Putamen (tissue), 1 donor: ENCODE results near the gene ATP6V1B1.

Source experiments
- DNase-seq: peaks from one replicate; pipeline ENCODE4 v3.0.0-alpha.2; 2016; ENCODE audit warnings: low spot score

Gene ATP6V1B1

DNA sequence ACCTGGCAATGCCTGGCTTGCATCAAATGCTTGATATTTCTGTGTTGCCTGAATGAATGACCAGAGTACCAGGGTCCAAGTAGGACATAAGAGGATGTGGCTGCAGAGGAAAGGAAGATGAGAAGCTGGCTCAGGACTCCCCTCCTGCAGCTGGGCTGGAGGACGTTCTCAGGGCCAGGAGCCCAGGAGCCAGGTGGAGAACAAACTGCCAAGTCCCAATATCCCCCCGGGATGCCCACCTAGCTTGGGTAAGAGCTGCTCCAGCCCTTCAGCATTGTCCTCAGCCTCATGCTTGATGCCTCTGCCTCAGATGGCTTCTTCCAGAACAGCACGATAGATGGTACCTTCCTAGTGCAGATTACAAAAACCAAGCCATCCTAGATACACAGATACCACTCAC, 8.6 kb upstream of the ATP6V1B1 start:
- DNase-seq, result no peak

DNA sequence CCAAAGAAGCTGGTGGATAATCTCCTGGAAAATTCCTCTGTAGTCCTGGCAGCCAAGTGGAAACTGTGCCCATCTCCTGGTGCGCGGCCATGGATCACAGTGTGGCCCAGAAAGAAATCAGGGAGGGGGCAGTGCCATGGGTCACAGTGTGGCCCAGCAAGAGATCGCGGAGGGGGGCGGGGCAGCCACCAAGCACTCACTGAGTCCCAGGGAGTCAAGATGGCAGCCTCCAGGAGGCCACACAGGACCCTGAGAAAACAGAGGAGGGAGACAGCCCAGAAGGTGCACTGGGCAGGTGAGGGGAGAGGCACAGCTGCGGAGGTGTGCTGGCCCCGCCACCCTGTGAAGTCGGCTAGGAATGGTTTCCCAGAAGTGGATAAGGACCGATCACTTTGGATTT, 8.1 kb upstream of the ATP6V1B1 start:
- no peak for DNase-seq

DNA sequence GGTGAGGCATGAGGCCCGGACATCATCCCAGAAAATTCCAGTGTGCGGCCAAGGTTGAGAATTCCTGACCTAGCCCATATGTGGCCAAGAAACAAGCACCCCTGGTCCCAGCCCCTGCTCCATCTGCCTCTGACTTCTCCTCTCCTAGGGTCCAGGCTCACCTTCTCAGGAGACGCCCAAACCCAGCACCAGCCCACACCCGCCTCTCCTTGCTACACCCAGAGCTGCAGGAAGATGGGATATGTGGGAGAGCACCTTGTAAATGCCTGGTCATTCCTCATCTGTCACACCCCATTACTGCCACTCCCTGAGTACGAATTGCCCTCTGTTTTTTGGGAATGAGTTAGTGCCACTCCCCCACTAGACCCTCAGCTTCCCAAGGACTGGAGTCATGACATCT, 7.3 kb upstream of the ATP6V1B1 start:
- DNase-seq, result no peak

DNA sequence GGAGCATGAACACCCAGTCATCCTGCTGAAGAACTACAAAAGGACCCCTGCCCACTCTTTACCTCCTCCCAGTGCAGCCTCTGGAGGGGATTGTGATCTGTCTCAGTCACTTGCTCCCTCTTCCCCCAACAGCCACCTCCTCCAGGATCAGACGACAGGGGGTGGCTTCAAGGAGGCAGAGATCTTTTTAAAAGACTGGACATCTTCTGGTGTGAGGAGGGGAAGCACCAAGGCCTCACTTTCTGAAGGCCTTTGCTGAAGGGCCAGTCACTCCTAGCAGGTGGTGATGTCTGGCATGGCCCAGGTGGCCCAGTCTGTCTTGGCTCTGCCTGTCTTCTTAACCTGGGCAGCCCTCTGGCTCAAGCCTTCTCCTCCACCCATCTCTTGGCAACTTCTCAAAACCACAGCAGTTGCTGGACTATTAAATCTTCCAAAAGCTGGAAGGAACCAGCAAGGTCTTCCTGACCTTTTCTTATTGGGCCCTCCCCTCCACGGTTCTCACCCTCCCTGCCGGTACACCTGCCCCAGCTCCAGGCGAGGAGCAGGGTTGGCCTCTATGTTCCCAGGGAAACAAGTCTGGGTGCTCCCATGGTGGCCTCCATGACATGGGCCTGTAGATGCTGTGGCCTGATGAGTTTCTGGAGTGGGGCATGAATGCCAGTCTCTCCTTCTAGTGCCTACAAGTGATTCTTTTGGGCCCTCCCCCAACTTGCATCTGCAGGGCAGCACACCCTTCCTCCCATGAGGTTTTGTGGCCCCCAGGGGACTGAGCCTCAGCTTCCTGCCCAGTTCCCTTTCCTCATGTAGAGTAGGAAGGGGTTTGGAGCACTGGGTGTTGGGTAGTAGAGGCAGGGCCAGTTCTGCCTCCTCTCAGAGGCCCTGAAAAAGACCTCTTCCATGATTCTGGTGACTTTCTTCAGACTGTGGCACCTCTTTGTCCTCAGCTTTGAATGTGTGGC, 5.0 kb upstream of the ATP6V1B1 start:
- DNase-seq, result no peak

DNA sequence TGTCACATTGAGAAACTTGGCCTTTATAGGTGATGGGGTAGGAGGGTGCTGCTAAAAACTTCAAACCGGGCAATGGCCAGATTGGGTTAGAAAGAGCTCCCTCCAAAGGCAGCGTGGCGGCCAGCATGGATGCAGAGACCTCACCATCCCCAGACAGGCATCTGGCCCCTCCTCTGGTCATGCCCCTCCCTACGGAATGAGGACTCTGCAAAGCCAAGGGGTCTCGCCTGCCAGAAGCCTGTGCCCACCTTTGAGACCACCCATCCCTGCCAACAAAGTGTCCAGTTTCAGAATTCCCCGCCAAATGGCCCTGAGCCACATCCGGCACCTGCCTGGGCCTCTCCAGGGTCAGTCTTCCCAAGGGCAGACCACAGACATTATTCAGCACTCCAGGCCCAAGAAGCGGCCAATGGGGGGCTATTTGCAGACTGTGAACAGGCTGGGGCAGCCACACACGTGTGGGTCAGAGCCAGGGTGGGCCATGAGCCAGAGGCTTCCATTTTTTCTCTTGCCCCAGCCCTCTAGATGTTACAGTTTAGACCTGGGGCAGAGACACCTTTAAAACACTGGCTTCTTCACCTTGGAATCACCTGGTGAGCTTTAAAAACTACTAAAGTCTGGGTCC, 4.2 kb upstream of the ATP6V1B1 start:
- no peak for DNase-seq

DNA sequence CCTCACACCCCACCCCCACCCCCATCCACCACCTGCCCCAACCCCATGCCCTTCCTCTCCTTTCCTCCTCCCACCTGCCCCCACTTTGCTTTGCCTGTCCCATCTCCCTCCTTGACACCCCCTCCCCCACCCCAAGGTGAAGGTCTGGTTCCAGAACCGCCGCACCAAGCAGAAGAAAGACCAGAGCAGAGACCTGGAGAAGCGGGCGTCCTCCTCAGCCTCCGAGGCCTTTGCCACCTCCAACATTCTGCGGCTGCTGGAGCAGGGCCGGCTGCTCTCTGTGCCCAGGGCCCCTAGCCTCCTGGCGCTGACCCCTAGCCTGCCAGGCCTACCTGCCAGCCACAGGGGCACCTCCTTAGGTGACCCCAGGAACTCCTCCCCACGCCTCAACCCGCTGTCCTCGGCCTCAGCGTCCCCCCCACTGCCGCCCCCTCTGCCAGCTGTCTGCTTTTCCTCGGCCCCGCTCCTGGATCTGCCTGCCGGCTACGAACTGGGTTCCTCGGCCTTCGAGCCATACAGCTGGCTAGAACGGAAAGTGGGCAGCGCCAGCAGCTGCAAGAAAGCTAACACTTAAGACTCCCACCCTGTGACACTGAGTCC, 3.0 kb upstream of the ATP6V1B1 start:
- no peak for DNase-seq

DNA sequence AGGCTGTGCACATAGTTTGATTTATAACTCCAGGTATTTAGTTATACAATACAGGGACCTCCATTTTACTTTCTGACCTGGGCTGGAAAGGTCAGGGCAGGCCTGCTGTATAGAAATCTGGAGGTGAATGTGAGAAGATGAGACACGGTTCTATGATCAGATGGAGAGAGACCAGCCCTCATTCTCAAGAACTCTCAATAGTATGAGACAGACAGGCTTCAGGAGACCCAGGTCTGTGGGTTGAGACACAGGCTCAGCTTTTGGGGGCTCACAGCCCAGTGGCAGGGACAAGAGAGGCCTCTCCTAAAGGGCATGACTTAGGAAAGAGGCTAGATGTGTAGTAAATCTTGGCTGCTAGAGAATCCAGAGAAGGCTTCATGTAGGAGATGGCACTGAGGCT, 719 bp upstream of the ATP6V1B1 start:
- DNase-seq, result no peak

DNA sequence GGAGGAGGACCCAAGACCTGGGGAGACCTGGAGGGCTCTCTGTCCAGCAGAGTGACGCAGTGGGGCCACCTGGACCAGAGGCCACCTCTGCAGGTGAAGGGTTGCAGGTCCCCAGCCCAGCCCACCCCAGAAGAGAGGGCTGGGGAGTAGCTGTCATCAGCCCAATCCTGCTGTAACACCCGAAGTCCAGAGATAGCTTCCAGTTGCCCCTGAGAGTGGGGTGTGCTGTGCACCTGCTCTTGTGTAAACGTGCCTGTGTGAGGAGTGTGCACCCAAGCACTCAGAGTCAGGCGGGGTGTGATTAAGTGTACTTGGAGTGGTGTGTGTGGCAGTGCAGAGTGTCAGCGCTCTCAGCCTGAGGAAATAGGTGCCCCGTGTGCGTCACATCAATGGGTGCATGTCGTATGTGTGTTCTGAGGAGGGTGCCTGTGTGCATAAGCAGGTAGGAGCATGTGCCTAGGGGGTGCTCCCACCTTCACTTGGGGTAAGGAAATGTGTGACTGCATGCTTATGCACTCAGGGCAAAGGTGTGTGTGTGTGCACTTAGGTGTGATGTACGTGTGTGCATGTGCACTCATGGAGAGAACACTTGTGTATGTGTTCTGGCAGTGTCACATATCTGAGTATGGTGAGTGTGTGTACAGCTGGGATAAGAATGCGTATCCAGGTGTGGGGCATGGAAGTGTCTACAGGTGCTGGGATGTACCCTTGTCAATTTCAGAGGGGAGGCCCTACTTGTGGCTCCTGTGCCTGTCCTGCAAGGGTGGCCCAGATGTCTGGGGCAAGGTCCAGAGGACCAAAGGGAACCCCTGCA, 672 bp downstream of the ATP6V1B1 start:
- DNase-seq, result no peak

DNA sequence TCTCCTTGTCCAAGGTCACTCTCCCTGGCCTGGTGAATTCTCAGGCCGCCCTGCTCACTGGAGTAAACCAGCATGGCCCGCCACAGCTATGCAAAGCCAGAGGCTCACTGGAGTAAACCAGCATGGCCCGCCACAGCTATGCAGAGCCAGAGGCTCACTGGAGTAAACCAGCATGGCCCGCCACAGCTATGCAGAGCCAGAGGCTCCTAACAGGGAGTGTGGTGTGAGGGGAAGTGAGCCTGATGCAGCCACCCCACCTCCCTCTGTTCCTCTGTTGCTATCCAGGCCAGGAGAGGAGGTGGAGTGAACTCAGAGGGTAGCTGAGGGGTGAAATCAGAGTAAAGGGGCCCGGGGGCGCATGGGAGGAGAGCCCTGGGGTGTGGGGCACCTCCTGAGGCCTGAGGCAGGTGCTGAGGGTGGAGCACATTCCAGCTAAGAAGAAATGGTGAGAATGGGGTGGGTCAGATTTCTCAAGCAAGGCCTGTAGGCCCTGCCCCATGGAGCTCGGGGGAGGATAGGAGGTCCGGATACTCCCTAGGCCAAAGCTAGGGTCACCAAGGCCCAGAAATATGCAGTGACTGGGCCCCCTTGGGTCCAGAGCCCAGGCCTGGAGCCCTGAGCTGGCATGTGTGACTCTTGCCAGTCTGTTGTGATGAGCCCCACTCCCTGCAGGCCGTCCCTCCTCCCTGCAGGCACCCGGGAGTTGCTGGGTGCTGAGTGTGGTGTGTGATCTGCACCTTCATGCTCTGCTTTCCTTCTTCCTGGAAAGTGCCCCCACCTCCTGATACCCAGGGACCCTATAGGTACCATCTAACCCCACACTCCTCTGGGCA, 1.5 kb downstream of the ATP6V1B1 start:
- DNase-seq, result no peak

DNA sequence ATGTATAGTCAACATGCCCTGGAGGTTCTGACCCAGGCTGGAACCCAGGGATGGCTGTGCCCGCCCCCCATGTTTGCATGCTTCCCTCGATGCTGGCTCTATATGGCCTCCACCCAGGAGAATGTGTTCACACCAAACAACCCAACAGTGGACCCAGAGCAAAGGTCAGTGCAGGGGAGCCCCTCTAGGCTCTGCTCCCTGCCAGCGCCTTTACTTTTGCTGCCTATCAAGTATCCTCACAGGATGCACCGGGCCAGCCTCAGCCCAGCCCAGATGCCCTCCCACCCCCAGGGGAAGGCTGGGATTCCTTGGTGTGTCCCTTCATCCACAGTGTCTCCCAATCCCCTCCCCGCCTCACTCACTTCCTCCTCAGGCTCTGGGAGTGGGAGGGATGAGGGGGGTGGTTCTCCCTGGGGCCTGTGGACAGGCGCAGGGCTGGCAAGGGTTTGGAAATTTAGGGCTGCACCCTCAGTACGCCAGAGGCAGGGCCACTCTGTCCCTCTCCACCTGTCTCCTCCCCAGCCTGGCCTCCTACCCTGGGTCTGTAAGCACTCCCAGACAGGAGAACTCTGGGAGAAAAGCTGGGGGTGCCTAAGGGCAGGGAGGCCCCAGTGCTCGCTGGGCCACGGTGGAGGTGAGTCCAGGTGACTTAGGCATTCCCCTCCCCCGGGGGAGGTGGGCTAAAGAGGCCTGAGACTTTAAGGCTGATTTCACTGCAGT, 2.3 kb downstream of the ATP6V1B1 start:
- no peak for DNase-seq

DNA sequence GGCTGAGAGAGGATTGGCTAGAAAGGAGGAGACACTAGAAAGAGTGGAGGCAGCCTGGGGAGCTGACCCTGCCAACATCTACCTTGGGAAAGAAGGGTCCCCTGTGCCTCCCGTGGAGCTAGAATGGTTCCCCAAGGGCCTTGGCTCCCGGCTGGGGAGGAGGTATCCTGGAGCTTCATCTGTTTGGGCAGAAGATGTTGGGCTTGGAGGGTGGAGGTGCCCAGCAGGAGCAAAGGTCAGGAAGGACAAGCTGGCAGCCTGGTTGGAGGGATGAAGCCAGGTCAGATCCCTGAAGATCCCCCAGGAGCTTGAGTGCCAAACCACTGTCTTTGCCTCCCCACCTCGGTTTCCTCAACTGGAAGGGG, 2.9 kb downstream of the ATP6V1B1 start:
- DNase-seq, result no peak

DNA sequence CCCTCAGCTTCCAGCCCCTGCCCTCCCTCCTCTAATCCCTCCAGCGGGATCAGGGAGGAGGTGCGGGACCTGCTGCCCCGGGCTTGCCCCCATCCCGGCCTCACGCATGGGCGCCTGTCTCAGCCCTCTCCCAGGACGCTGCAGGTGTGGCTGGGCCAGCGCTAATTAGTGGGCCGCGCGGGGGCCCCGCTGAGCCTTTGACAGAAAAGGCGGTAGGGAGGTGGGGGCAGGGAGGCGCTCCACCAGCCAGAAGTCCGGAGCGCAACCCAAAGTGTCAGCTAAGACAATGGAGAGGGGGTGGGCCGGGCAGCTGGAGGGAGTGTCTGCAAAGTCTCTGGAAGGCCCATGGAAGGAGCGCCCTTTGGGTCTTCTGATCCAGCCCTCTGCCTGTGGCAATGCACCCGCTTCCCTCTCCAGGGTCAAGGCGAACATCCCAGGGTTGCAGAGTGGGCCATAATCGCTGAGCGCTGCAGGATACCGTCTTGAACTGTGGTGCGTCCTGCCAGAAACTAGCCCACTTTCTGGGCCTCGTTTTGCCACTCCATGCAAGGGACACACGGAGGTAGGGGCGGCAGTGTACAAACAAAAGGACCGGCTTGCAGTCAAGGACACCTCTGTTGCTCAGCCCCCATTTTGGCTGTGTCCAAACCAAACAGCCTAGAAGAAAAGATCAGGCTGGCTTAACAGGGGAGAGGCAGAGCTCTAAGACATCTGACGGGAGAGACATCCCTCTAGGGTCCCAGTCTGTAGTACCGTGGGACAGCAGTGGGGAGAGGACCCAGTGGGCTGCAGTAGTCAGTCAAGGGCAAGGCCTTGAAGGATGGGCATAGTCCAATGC, 3.5 kb downstream of the ATP6V1B1 start:
- no peak for DNase-seq

DNA sequence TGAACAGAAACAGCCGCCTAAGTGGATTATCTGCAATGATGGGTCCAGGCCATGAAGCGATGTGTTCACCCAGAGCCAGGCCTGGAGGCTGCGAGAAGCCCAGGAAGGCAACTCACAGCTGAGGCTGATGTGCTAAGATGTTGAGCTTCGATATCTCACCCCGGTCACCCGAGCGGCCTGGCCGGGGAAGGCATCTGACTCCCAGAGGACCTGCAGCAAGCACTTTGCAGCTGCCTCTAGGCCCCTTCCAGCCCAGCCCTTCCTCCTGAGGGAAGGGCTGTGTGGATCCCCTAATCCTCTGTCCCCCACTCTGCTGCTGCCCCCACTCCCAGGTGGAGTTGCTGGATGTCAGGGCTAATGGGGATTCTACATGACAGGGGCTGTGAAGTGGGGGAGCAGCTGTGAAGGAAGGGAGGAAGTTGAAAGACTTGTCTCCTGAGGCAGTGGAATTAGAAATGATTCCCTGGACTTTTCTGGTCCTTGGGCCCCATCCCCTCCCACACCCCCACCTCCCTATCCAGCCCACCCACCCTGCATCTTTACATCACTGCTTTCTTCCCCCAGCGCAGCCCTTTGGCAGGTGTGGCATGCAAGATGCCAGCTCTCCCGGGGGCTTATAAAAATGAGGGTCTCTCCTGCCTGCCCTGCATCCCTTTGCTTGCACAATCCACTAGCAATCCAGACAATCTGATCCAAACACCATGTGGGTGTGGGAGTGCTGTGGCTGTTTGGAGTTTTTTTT, 4.3 kb downstream of the ATP6V1B1 start:
- DNase-seq, result no peak

DNA sequence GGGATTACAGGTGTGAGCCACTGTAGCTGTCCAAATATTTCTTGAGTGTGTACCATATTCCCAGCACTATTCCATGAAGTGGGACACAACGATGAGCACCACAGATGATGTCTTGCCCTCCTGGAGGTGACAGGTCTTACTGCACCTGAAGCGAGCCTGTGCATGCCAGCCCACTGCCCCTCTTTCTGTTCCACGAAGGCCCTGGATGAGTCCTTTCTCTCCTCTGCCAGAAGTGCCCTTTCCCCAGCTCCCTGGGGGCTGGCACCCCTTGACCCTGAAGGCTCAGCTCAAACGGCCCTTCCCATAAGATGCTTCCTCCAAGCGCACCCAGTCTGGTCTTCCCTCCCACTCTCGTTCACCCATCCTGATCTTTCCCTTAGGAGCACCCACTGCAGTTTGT, 5.5 kb downstream of the ATP6V1B1 start:
- no peak for DNase-seq

DNA sequence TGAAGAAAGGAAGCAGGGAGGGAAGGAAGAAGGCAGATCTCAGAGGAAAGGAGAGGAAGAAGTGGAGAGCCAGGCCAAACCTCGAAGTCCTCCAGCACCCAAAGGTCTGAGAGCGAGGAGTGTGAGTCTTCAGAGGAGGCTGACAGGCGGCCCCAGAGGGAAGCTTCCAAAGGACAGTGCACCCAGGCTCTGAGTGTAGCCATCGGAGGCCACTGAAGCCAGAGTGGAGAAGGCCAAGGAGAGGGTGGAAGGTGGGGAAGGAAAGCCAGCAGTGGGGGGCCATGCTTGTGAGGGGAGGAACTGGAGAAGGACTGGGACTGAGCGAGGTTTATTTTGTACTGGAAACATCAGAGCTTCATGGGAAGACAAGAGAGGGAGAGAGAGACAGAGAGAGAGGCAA, 6.0 kb downstream of the ATP6V1B1 start:
- no peak for DNase-seq

DNA sequence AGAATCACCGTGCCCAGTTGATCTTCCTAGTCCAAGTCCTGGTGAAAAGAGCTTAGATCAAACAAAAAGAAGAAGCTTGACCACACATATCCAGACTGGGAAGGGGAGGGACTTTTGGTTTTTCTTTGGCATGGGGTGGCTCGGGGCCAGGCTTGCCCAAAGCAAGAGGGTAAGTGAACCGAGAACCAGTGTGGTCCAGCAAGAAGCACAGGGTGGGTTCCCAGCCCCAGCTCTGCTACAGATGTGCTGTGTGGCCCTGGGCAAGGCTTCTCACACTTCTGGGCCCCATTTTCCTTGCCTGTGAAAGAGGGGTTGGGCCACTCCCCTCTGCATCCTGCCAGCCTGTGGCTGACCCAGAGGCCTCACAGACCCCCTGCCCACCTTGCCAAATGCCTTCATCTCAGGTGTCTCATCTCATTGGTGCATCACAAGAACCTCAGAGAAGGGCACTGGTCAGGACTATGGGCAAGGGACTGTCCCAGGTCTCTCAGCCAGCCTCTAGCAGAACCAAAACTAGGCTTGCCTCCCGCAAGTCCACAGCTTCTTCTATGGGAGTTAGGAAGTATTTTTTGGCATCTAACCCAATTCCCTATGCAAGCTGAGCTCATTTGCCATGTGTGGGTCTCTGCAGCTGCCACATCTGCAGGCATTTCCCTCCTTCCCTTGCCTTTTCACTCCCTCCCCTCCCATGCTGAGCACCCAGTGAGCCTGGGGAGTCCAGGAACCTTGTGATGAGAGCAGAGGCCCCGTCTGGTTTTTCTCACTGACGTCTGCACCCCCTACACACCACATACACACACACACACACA, 6.9 kb downstream of the ATP6V1B1 start:
- no peak for DNase-seq

DNA sequence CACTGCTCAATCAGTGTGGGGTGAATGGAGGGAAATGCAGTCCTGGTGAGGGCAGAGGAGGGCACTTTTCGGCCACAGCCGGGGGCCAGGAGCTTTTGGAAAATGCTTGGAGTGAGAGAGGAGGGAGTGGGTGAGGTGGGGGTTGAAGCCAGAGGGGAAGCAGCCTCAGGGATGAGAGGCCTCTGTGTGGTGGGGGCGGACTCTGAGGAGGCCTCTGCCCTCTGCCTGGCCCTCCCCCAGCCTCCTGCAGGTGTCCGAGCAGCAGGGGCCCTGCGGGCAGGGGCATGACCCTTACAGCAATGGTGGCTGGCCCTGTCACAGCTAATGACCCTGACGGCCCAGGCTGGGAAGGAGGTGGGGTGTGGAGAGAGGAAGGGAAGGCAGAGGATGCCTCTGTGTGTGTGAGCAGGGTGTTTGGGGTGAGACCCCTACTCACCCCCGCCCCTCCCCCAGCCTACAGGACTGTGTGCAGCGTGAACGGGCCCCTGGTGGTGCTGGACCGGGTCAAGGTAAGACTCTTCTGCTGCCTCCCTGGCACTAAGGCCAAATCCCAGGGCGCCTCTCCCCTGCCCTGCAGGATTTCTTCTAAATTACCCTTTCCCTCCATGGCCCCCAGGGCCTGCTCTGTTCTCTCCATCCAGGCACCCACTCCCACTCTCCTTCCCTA, 7.6 kb downstream of the ATP6V1B1 start:
- DNase-seq, result no peak
